GM12801 (cell line): ENCODE measurements around the gene XRCC1.

Experiments
- CTCF ChIP-seq: IDR thresholded peaks from one replicate; pipeline ENCODE4 v1.5.1; 2011; ENCODE audit warnings: control low read depth; ENCODE audit not compliant: insufficient read length; ENCODE audit errors: extremely low read depth

XRCC1 gene

GRCh38 chr19:43581467-43581866 lies 6.1 kb upstream of the XRCC1 start:
- no peak for TF ChIP-seq CTCF

- TF ChIP-seq CTCF: no peak
Observed at GRCh38 chr19:43578787-43579186, 3.5 kb upstream of the XRCC1 start.

- TF ChIP-seq CTCF: no peak
Observed at GRCh38 chr19:43575955-43576878, 890 bp upstream of the XRCC1 start.

GRCh38 chr19:43574424-43575155 lies 737 bp downstream of the XRCC1 start:
- no peak for TF ChIP-seq CTCF

GRCh38 chr19:43572171-43572588 lies 3.1 kb downstream of the XRCC1 start:
- TF ChIP-seq CTCF: no peak

GRCh38 chr19:43570174-43570791 lies 5.0 kb downstream of the XRCC1 start:
- TF ChIP-seq CTCF: no peak

- no peak for TF ChIP-seq CTCF
Observed at GRCh38 chr19:43569657-43570056, 5.7 kb downstream of the XRCC1 start.
